Mucosa of gallbladder (tissue), 1 donor: Measurements from ENCODE around the gene LRRC45. TPM values are rescaled to one million over a fixed set of nuclear protein-coding genes. Genes with fewer than 3 reads are reported as not detected.
"Not testable (repeated sequence)": the region's sequence is repeated elsewhere in the genome, so short reads cannot be mapped to it uniquely, and the experiment has no call there.

Source experiments
- DNase-seq: peaks from one replicate; pipeline ENCODE4 v3.0.0-alpha.2; 2020; ENCODE audit warnings: low spot score
- total RNA-seq: library from RNA; stranded (reverse); gene quantifications from one replicate; pipeline ENCODE4 v1.2.1, GENCODE V29; 2021
- donor health status: DM: no; HTN: no; CAD: no.

The LRRC45 gene
- total RNA-seq, 1 donor from 2014 or later: 26.4 TPM

- no peak for DNase-seq
Measured at GRCh38 chr17:82034371-82035011, 11.4 kb downstream of the LRRC45 start.

GRCh38 chr17:82035488-82035887, 12.4 kb downstream of the LRRC45 start:
- DNase-seq: no peak

GRCh38 chr17:82035956-82036633, 13.0 kb downstream of the LRRC45 start:
- DNase-seq: no peak

- no peak for DNase-seq
Measured at GRCh38 chr17:82036634-82037091, 13.6 kb downstream of the LRRC45 start.

- DNase-seq: peak; percentile 97
Measured at GRCh38 chr17:82037092-82037888, 14.2 kb downstream of the LRRC45 start, which contains the start of gene DCXR. Gene DCXR, minus strand, starts transcription at chr17:82037697. Its CDS starts 15 bp downstream, at chr17:82037682.

- no peak for DNase-seq
Measured at GRCh38 chr17:82037889-82038195, 14.7 kb downstream of the LRRC45 start.

- DNase-seq: not testable (repeated sequence)
Measured at GRCh38 chr17:82038796-82039409, 15.8 kb downstream of the LRRC45 start.

GRCh38 chr17:82039695-82040299, 16.7 kb downstream of the LRRC45 start:
- no peak for DNase-seq

GRCh38 chr17:82041144-82041814, 18.2 kb downstream of the LRRC45 start:
- DNase-seq: no peak

GRCh38 chr17:82042649-82043048, 19.5 kb downstream of the LRRC45 start:
- no peak for DNase-seq

- DNase-seq: no peak
Measured at GRCh38 chr17:82043507-82043906, 20.4 kb downstream of the LRRC45 start.

GRCh38 chr17:82045936-82046484, 22.9 kb downstream of the LRRC45 start:
- DNase-seq: no peak

GRCh38 chr17:82046903-82047302, 23.8 kb downstream of the LRRC45 start:
- no peak for DNase-seq

- DNase-seq: no peak
Measured at GRCh38 chr17:82047379-82047778, 24.3 kb downstream of the LRRC45 start.

GRCh38 chr17:82047914-82048570, 24.9 kb downstream of the LRRC45 start:
- DNase-seq: no peak

GRCh38 chr17:82048571-82048971, 25.5 kb downstream of the LRRC45 start:
- DNase-seq: no peak

GRCh38 chr17:82049106-82049505, 26.0 kb downstream of the LRRC45 start:
- DNase-seq: no peak

- DNase-seq: no peak
Measured at GRCh38 chr17:82049521-82049971, 26.4 kb downstream of the LRRC45 start.

- no peak for DNase-seq
Measured at GRCh38 chr17:82050152-82050760, 27.2 kb downstream of the LRRC45 start.
